ENCODE data around the gene ADAMTSL5.
"Not testable (repeated sequence)": the region's sequence is repeated elsewhere in the genome, so short reads cannot be mapped to it uniquely, and the experiment has no call there.

ADAMTSL5 gene

GRCh38 chr19:1529430-1529816 is 16.6 kb upstream of the ADAMTSL5 start:
- DNase-seq: no peak

GRCh38 chr19:1528596-1529429 is 16.0 kb upstream of the ADAMTSL5 start:
- no peak for DNase-seq

- DNase-seq: no peak
Measured at GRCh38 chr19:1527650-1528309, 15.0 kb upstream of the ADAMTSL5 start.

GRCh38 chr19:1526979-1527649 is 14.3 kb upstream of the ADAMTSL5 start:
- DNase-seq: no peak

- DNase-seq: no peak
Measured at GRCh38 chr19:1526066-1526778, 13.4 kb upstream of the ADAMTSL5 start.

- no peak for DNase-seq
Measured at GRCh38 chr19:1525343-1525742, 12.5 kb upstream of the ADAMTSL5 start.

- no peak for DNase-seq
Measured at GRCh38 chr19:1524972-1525325, 12.1 kb upstream of the ADAMTSL5 start.

GRCh38 chr19:1524287-1524971 is 11.6 kb upstream of the ADAMTSL5 start:
- DNase-seq: no peak

GRCh38 chr19:1523412-1524286 is 10.8 kb upstream of the ADAMTSL5 start, which contains the start of gene PLK5:
TSS of gene PLK5 (plus strand) at chr19:1524077. CDS start at chr19:1526997, 2,920 bp downstream.
- DNase-seq: no peak

GRCh38 chr19:1522838-1523237 is 10.0 kb upstream of the ADAMTSL5 start:
- DNase-seq: no peak

- DNase-seq: no peak
Measured at GRCh38 chr19:1522061-1522460, 9.2 kb upstream of the ADAMTSL5 start.

GRCh38 chr19:1521636-1522035 is 8.8 kb upstream of the ADAMTSL5 start:
- no peak for DNase-seq

- no peak for DNase-seq
Measured at GRCh38 chr19:1520203-1520780, 7.5 kb upstream of the ADAMTSL5 start.

GRCh38 chr19:1519802-1520201 is 7.0 kb upstream of the ADAMTSL5 start:
- DNase-seq: not testable (repeated sequence)

GRCh38 chr19:1518471-1518870 is 5.7 kb upstream of the ADAMTSL5 start:
- no peak for DNase-seq

- no peak for DNase-seq
Measured at GRCh38 chr19:1516395-1516753, 3.6 kb upstream of the ADAMTSL5 start.

GRCh38 chr19:1514986-1515721 is 2.3 kb upstream of the ADAMTSL5 start:
- DNase-seq: no peak

GRCh38 chr19:1514295-1514661 is 1.5 kb upstream of the ADAMTSL5 start:
- DNase-seq: no peak

GRCh38 chr19:1513499-1514294 is 878 bp upstream of the ADAMTSL5 start:
- DNase-seq: peak; percentile 60
